Activated CD8-positive, alpha-beta memory T cell treated with anti-CD3 and anti-CD28 coated beads, Interleukin-2, amount 10 ng/mL, durations not matched to agents 7 days and 5 days (primary cell): ENCODE data around the gene EXOC3L4. TPM values are rescaled to one million over a fixed set of nuclear protein-coding genes. Genes with fewer than 3 reads are reported as not detected.

Experiments used
- ATAC-seq: fragments of 150-1000 bp; cut with Tn5 transposase; one replicate; pipeline ENCODE4 v1.10.0; 2021; ENCODE audit warnings: moderate library complexity
- CTCF ChIA-PET: fragments of 350-600 bp; sonication (Branson Sonifier 250); formaldehyde crosslinking; loops from one replicate; lab custom pipeline; 2021; ENCODE audit warnings: antibody characterized with exemption; lab: Charles Lee
- DNase-seq: peaks from one replicate; pipeline ENCODE4 v3.0.0-alpha.2; 2020
- H3K27ac Mint-ChIP-seq: one replicate; pipeline ENCODE4 v1.8.0; 2021; ENCODE audit warnings: mild to moderate bottlenecking, mixed read lengths
- H3K27me3 Mint-ChIP-seq: one replicate; pipeline ENCODE4 v1.8.0; 2021; ENCODE audit warnings: mixed read lengths
- H3K36me3 Mint-ChIP-seq: one replicate; pipeline ENCODE4 v1.8.0; 2021; ENCODE audit warnings: mild to moderate bottlenecking, mixed read lengths
- H3K4me1 Mint-ChIP-seq: one replicate; pipeline ENCODE4 v1.8.0; 2021; ENCODE audit warnings: mixed read lengths
- H3K4me3 Mint-ChIP-seq: one replicate; pipeline ENCODE4 v1.8.0; 2021; ENCODE audit warnings: mild to moderate bottlenecking, moderate library complexity, mixed read lengths
- H3K9me3 Mint-ChIP-seq: one replicate; pipeline ENCODE4 v1.8.0; 2022; ENCODE audit warnings: low read depth, mixed read lengths
- total RNA-seq, 2 experiments: library from RNA; stranded (reverse); gene quantifications; one replicate each; pipeline ENCODE4 v1.2.3, GENCODE V29; 2021

Gene EXOC3L4
- total RNA-seq, 2 experiments from 2014 or later: not detected

DNA sequence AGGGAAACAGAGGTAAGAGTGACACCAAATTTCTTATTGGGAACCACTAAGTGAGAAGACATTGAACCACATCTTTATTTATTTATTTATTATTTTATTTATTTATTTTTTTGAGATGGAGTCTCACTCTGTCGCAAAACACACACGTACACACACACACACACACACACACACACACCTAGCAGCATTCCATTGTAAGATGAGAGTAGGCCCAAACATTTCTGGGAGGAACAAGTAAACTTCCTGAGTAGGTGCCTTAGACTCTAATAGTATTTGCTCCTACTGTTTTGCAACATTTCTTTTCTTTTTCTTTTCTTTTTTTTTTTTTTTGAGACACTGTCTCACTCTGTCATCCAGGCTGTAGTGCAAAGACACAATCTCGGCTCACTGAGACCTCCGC is 30.1 kb upstream of the EXOC3L4 start:
- CTCF ChIA-PET: interaction anchor here (0.9 kb wide), 1 partner anchor 41 kb away, joined by 3 read pairs; no protein-coding TSS in a partner anchor
- H3K9me3 Mint-ChIP-seq: no peaks in the 10 kb centered on the region
- H3K4me1 Mint-ChIP-seq: no peaks in the 10 kb centered on the region
- no peaks in the 10 kb centered on the region for H3K36me3 Mint-ChIP-seq
- no peak overlapping the region for H3K27ac Mint-ChIP-seq
- DNase-seq (no peak), ATAC-seq (no peak)
- H3K27me3 Mint-ChIP-seq: peaks cover 35% of the 10 kb centered on the region
- no peak overlapping the region for H3K4me3 Mint-ChIP-seq

DNA sequence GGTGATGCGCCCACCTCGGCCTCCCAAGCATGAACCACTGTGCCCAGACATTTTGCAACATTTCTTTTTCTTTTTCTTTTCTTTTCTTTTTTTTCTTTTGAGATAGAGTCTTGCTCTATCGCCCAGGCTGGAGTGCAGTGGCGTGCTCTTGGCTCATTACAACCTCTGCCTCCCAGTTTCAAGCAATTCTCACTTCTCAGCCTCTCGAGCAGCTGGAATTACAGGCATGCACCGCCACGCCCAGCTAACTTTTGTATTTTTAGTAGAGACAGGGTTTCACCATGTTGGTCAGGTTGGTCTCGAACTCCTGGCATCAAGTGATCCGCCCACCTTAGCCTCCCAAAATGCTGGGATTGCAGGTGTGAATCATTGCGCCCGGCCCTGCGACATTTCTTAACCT is 29.5 kb upstream of the EXOC3L4 start:
- ATAC-seq: no peak
- Mint-ChIP-seq H3K9me3 (no peaks in the 10 kb centered on the region), H3K4me1 (no peaks in the 10 kb centered on the region), H3K36me3 (no peaks in the 10 kb centered on the region), H3K27me3 (peaks cover 30% of the 10 kb centered on the region), H3K4me3 (no peak overlapping the region), H3K27ac (no peak overlapping the region)
- CTCF ChIA-PET: interaction anchor here (0.9 kb wide), 1 partner anchor 14 kb away, joined by 3 read pairs; no protein-coding TSS in a partner anchor
- no peak for DNase-seq

DNA sequence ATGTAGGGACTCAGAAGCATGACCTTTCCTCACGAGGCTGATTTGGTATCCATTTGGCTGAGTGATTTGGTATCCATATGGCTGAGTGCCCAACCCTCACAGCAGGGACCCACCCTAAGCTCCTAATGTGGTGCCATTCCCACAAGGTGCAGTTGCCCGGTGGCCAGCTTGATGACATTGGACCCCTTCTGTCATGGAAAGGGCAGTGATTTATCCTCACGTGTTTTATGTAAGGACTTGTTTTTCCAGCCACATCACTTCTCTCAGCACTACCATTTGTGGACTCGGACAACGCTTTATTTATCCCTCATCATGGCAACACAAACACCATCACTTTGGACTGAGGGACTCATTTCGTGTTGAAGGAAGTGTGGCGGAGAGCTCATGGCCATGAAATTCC is 28.7 kb upstream of the EXOC3L4 start:
- DNase-seq (no peak), ATAC-seq (no peak)
- Mint-ChIP-seq H3K27me3 (peaks cover 27% of the 10 kb centered on the region), H3K4me1 (no peaks in the 10 kb centered on the region), H3K4me3 (no peak overlapping the region), H3K9me3 (no peaks in the 10 kb centered on the region), H3K36me3 (no peaks in the 10 kb centered on the region), H3K27ac (no peak overlapping the region)
- CTCF ChIA-PET: interaction anchor here (0.7 to 0.9 kb wide), 2 partner anchors 13 to 39 kb away, joined by 3 read pairs; no protein-coding TSS in a partner anchor

DNA sequence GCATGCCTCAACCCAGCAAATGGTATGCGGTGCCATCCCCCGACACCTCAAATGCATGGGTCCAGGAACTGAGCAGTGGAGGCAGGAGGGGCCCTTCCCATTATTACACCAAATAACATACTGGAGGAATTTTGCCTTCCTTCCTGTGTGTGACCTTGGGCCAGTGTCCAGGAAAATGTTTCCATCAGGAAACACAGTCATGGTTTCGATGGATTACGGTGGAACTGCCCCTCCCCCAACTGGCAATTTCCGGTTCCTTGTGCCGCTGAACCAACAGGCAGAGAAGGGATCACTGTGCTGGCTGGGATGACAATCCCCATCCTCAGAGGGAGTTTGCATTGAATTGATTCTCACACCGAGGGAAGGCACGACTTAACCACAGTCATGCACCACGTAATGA is 28.1 kb upstream of the EXOC3L4 start:
- Mint-ChIP-seq H3K36me3 (no peaks in the 10 kb centered on the region), H3K4me3 (no peak overlapping the region), H3K27me3 (peaks cover 26% of the 10 kb centered on the region), H3K27ac (no peak overlapping the region), H3K4me1 (no peaks in the 10 kb centered on the region), H3K9me3 (no peaks in the 10 kb centered on the region)
- ATAC-seq (no peak), DNase-seq (no peak)
- CTCF ChIA-PET: interaction anchor here (0.7 kb wide), 1 partner anchor 38 kb away, joined by 3 read pairs; no protein-coding TSS in a partner anchor

DNA sequence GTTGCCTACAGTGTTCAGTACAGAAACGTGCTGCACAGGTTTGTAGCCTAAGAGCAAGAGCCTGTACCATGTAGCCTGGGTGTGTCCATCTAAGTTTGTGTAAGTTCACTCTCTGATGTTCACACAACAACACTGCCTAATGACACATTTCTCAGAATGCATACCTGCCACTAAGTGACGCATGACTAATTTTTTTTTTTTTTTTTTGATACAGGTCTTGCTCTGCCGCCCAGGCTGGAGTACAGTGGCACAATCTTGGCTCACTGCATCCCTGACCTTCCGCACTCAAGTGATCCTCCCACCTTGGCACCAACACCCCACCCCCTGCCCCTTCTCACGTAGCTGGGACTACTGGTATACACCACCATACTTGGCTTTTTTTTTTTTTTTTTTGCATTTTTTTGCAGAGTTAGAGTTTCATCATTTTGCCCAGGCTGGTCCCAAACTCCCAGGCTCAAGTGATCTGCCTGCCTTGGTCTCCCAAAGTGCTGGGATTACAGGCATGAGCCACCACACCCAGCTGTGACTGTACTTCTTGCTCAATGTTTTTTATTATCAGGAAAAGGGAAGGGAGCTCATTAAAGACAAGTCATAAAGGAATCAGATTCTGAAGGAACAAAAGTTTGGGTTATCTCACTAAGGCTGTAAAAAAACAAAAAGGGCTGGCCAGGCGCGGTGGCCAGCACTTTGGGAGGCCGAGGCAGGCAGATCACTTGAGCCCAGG is 27.1 kb upstream of the EXOC3L4 start:
- CTCF ChIA-PET: interaction anchor here (1.4 kb wide), 1 partner anchor 37 kb away, joined by 4 read pairs; no protein-coding TSS in a partner anchor
- H3K4me3 Mint-ChIP-seq: no peak overlapping the region
- H3K36me3 Mint-ChIP-seq: no peaks in the 10 kb centered on the region

DNA sequence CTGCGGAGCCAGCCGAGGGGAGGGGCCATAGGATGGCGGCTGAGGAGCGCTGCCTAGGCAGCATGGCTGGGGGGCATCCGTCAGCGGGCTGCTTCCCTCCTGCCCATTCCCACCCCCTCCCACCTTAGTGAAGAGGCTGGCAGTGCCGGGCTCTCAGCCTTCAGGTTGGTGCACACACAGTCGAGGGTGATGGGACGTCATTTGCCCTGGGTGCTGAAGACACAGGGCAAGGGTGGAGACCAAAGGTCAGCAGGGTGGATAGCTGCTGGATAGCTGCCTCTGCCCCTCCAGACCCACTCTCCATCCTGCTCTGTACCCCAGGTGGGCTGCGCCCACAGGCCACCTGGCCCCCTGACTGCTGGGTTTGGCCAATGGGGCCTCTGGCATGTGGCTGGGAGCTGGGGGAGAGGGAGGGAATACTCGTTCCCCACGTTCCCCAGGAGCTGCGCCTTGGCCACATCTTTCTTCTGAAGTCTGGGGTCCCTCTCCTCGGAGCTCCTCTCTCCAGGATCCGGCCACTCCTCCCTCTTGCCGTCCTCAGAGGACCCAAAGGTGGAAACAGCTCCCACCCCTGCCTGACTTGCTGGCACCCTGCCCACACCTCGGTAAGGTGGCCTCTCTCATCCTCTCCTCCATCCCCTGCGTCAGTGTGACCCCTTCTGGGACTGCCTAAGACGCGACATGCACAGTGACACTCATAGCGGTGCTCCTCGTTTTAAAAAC is 26.0 kb upstream of the EXOC3L4 start:
- Mint-ChIP-seq H3K9me3 (no peaks in the 10 kb centered on the region), H3K4me1 (no peaks in the 10 kb centered on the region), H3K4me3 (no peak overlapping the region), H3K36me3 (no peaks in the 10 kb centered on the region), H3K27me3 (peaks cover 15% of the 10 kb centered on the region), H3K27ac (no peak overlapping the region)
- ATAC-seq (no peak), DNase-seq (no peak)
- CTCF ChIA-PET: interaction anchor here (1.0 to 1.4 kb wide), 3 partner anchors 9 to 36 kb away, joined by 3 to 4 read pairs (median 3); no protein-coding TSS in a partner anchor

More for the DNA sequence above, 27.1 kb upstream of the EXOC3L4 start:
- ATAC-seq (no peak), DNase-seq (no peak)
- H3K9me3 Mint-ChIP-seq: no peaks in the 10 kb centered on the region
- no peaks in the 10 kb centered on the region for H3K4me1 Mint-ChIP-seq
- H3K27ac Mint-ChIP-seq: no peak overlapping the region
- peaks cover 21% of the 10 kb centered on the region for H3K27me3 Mint-ChIP-seq

DNA sequence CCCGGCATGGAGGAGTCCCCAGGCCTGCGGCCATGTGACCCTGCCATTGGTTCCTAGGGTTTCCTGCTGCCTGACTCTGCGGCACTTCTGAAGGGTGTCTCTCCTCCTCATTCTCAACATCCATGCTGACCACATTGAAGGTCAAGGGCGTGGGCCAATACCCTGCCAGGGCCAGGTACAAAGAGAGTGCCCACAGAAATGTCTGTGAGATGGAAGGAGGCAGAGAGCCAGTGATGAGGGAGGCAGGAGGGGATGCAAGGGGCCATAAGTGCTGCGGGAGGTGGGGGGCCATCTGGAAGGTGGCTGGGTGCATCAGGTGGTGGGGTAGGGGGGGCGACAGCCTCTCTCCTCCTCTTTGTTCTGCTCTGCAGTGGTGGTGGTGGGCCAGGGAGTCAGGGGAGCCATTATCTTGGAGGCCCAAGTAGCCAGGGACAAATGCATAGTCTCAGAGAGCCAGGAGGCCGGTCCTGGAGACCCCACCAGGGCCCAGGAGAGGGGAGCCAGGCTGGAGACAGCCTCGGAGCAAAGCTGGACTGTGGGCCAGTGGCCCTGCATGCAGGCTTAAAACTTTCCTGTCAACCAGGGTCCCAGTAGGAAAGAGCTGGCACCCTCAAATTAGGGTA is 24.2 kb upstream of the EXOC3L4 start:
- Mint-ChIP-seq H3K9me3 (no peaks in the 10 kb centered on the region), H3K4me3 (no peak overlapping the region), H3K4me1 (no peaks in the 10 kb centered on the region), H3K27me3 (peaks cover 15% of the 10 kb centered on the region), H3K27ac (no peak overlapping the region), H3K36me3 (no peaks in the 10 kb centered on the region)
- ATAC-seq (no peak), DNase-seq (no peak)
- CTCF ChIA-PET: no interaction called here

DNA sequence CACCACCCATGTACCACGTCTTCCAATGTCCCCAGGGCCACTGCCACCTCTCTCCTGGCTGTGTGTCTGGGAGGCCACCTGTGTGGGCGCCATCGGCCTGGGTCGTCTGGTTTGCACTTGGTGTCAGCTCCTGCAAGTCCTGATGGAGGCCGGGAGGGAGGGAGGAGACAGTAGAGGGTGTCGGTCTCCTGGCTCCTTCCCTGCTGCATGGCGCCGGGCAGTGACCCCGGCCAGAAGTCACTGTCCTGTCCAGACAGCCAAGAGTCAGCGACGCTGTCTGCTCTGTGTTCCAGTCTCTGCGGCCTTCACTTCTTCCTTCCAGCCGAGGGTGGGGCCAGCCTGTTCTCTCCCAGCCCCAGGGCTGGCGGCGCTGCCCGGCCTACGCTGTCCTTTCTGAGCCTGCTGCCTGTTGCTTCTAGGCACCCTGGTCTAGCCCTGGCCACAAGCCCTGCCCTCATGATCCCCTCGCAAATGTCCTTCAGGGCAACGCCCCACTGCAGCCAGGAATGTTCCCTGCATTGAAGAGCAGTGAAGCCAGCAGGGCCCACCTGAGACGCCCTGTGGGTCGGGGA is 23.5 kb upstream of the EXOC3L4 start:
- DNase-seq (no peak), ATAC-seq (no peak)
- Mint-ChIP-seq H3K36me3 (no peaks in the 10 kb centered on the region), H3K4me3 (no peak overlapping the region), H3K27me3 (peaks cover 12% of the 10 kb centered on the region), H3K4me1 (no peaks in the 10 kb centered on the region), H3K27ac (no peak overlapping the region), H3K9me3 (no peaks in the 10 kb centered on the region)
- CTCF ChIA-PET: no interaction called here

DNA sequence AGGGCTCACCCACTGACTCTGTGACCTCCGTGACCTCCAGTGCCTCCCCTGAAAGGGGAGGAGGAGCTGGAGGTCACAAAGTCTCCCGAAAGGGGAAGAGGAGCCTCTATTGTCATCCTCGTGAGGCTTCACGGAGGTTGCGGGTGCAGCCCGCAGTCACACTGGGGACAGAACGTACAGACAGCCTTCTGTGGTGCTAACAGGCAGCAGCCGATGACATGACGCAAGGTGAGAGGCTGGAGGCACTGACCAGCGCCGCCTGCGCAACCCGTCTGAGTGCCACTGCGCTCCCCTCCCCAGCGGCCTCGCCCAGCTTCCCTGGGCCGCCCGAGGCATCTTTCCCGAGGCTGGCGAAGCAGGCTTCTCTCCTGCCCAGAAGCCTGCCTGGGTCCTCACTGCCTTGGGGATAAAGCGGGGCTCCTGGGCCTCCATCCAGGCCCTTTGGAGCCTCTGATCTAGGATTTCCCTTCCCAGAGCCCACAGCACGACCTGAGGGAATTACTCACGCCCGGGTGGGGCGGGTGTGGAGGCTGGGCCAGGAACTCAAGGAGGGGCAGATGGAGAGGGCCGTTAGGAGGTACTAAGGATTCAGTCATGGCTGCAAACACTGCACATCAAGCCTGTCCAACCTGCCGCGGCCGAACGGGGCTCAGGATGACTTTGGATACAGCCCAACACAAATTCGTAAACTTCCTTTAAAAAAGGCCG is 22.8 kb upstream of the EXOC3L4 start:
- ATAC-seq (no peak), DNase-seq (no peak)
- no peaks in the 10 kb centered on the region for H3K4me1 Mint-ChIP-seq
- H3K27me3 Mint-ChIP-seq: peaks cover 12% of the 10 kb centered on the region
- CTCF ChIA-PET: no interaction called here
- H3K27ac Mint-ChIP-seq: no peak overlapping the region
- H3K9me3 Mint-ChIP-seq: no peaks in the 10 kb centered on the region
- H3K4me3 Mint-ChIP-seq: no peak overlapping the region
- H3K36me3 Mint-ChIP-seq: no peaks in the 10 kb centered on the region

DNA sequence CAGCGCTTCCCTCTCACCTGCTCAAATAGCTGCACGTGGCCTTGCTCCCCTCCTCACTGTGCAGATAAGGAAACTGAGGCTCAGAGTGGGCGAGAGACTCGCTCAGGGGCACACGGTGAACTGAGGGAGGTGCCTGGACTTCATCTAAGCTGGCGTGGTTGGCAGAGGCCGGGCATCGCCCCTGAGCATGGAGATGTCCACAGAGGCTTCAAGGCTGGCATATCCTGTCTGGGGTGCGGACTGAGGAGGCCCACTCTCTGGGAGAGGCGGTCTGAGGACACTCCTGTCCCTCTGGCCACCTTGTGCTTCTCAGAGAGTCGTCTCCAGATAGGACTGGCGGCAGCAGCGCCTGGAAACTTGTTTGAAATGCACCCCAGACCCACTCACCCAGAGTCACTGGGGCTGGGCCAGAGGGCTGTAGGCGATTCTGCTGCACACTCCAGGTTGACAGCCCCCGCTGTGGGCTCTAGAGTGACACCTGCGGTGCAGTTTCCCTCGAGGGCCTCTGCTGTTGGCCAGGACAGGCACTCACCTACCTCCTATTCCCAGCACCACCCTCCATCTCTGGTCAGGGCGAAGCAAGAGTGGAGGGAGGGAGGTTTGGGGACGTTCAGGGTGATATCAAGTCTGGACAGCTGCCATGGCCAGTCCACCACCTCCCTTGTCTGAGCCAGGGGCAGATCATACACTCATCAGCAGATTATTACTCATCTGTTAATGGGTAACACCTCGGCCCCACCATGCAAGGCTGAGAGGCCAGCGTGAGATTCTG is 21.7 kb upstream of the EXOC3L4 start:
- no peaks in the 10 kb centered on the region for H3K9me3 Mint-ChIP-seq
- CTCF ChIA-PET: interaction anchor here (2.9 kb wide), 1 partner anchor 33 kb away, joined by 23 read pairs; no protein-coding TSS in a partner anchor
- no peak overlapping the region for H3K4me3 Mint-ChIP-seq
- DNase-seq (no peak), ATAC-seq (no peak)
- H3K4me1 Mint-ChIP-seq: no peaks in the 10 kb centered on the region
- no peaks in the 10 kb centered on the region for H3K36me3 Mint-ChIP-seq
- no peak overlapping the region for H3K27ac Mint-ChIP-seq
- peaks cover 5% of the 10 kb centered on the region for H3K27me3 Mint-ChIP-seq

DNA sequence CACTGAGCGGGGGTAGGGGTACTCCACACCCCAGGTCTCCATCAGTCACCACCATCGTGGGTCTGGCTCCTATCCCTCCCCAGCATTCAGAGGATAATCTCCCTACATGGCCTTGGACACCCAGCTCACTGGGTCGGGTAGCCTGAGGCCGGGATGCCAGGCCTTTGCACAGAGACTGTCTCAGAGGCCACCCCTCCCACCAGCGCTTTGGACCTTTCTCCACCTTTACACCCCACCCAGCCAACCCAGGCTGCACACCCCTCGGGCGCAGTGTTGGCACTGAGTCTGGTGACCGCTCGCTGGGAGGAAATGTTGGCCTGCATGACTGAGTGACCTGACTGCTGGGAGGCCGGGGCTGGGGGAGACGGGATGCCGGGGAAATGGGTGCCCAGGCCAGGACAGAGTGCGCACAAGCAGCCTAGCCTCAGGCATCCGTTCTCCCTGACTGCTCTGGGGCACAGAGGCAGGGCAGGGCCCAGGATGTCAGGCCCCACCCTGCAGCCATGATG is 21.1 kb upstream of the EXOC3L4 start:
- DNase-seq (no peak), ATAC-seq (no peak)
- H3K9me3 Mint-ChIP-seq: no peaks in the 10 kb centered on the region
- H3K4me1 Mint-ChIP-seq: no peaks in the 10 kb centered on the region
- peaks cover 5% of the 10 kb centered on the region for H3K27me3 Mint-ChIP-seq
- H3K4me3 Mint-ChIP-seq: no peak overlapping the region
- H3K36me3 Mint-ChIP-seq: no peaks in the 10 kb centered on the region
- H3K27ac Mint-ChIP-seq: no peak overlapping the region
- CTCF ChIA-PET: interaction anchor here (1.7 to 2.9 kb wide), 2 partner anchors 32 to 379 kb away, joined by 6 to 23 read pairs; no protein-coding TSS in a partner anchor
